GM19351 (cell line): ENCODE results near the gene SLC39A13.
A peak's percentile ranks its signal among the peaks of the same experiment; 100 is the strongest.

Experiments
- ATAC-seq: cut with Tn5 transposase; IDR thresholded peaks from one replicate; pipeline ENCODE4 v1.9.1; 2021; ENCODE audit warnings: mild to moderate bottlenecking, moderate library complexity; ENCODE audit not compliant: unreplicated experiment

Gene SLC39A13

GRCh38 chr11:47400768-47401279, 7.6 kb upstream of the SLC39A13 start:
- ATAC-seq, result peak; percentile 74

GRCh38 chr11:47403135-47403534, 5.3 kb upstream of the SLC39A13 start:
- no peak for ATAC-seq

GRCh38 chr11:47403571-47403970, 4.8 kb upstream of the SLC39A13 start:
- no peak for ATAC-seq

DNA sequence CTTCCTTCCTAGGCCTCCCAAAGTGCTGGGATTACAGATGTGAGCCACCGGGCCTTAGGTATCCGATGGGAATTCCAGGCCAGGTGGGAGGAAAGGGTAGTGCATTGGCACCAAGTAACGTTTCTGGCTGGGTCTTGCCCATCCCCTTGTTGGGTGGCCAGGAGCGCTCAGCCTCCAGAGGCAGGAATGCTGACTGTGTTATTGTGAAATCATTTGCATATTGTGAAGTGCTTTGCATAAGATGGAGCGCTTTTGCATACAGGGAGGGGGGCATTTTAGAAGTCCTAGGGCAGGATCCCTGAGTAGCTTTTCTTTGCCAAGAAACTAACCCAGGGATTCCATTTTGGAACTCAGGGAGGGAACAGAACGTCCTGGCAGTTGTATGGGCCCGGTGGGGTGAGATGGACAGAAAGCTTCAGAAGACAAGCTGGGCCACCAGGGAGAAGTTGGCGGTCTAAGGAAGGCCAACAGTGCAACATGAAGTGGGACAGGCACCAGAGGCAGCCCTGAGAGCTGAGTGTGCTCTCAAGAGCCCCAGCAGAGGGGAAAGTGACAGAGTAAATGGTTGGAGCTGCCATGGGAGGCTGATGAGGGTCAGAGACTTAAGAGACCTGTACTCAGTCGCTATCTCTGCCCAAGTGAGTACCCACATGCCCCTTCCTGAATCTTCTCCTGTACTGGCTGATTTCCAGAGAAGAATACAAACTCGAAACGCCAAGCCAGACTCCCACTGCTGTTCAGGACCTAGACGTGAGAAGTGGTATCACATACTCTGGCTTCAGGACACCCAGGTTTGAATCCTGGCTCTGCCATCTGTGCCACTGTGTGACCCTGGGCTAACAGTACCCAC, 1.3 kb upstream of the SLC39A13 start:
- ATAC-seq, result no peak

- no peak for ATAC-seq
Measured at GRCh38 chr11:47408598-47409439, 429 bp downstream of the SLC39A13 start.

GRCh38 chr11:47409440-47410369, 1.3 kb downstream of the SLC39A13 start:
- ATAC-seq, result no peak

DNA sequence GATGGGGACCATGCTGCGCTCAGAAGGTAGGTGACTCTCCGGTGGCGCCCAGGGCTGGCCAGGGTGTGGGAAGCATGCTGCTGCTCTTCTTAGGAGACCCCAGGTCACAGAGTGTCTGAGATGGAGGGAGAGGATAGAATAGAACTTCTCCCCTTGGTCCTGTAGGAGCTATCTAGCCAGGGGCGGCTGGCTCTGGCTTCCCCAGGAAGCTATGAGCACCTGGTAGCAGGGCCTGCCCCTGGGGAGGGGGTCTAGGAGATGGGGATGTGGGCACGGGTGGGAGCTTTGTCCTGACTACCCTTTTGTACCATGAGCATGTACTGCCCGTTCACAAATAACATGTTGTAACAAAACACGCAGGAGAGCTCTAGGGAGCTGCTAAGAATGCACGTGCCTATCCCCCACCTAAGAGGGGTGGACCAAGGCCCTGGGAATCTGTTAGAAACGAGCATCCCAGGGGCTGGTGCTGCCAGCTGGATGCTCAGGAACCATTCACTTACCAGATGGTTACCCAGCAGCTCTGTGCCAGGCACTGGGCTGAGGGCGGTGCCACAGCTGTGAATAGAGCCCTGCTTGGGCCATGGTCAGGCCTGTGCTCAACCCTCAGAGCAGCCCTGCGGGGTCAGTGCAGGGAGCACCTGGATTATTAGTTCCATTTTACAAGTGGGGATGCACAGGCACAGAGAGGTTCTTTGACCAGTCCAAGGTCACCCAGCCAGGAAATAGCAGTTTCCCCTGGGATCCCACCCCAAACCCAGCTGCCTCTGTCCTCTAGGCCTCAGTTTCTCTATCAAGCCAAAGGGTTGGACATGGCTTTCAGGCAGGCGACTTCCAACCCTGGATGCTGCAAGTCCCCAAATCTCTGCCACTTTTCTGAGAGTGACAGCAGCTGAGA, 2.2 kb downstream of the SLC39A13 start:
- ATAC-seq, result no peak

GRCh38 chr11:47411884-47412746, 3.7 kb downstream of the SLC39A13 start:
- no peak for ATAC-seq

GRCh38 chr11:47413351-47413750, 5.0 kb downstream of the SLC39A13 start:
- ATAC-seq, result no peak

GRCh38 chr11:47413908-47414684, 5.7 kb downstream of the SLC39A13 start:
- ATAC-seq, result no peak

- no peak for ATAC-seq
Measured at GRCh38 chr11:47414685-47415070, 6.3 kb downstream of the SLC39A13 start.

DNA sequence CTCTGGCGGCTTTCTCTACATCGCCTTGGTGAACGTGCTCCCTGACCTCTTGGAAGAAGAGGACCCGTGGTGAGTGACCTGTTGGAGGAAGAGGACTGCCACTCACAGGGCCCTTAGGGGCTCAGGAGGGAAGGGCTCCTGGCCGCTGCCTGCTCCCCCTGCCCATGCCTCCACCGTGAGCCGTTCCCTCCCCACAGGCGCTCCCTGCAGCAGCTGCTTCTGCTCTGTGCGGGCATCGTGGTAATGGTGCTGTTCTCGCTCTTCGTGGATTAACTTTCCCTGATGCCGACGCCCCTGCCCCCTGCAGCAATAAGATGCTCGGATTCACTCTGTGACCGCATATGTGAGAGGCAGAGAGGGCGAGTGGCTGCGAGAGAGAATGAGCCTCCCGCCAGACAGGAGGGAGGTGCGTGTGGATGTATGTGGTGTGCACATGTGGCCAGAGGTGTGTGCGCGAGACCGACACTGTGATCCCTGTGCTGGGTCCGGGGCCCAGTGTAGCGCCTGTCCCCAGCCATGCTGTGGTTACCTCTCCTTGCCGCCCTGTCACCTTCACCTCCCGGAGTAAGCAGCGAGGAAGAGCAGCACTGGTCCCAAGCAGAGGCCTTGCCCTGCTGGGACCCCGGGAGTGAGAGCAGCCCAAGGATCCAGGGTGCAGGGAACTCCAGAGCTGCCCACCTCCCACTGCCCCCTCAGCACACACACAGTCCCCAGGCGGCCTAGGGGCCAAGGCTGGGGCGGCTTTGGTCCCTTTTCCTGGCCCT, 6.9 kb downstream of the SLC39A13 start:
- no peak for ATAC-seq

DNA sequence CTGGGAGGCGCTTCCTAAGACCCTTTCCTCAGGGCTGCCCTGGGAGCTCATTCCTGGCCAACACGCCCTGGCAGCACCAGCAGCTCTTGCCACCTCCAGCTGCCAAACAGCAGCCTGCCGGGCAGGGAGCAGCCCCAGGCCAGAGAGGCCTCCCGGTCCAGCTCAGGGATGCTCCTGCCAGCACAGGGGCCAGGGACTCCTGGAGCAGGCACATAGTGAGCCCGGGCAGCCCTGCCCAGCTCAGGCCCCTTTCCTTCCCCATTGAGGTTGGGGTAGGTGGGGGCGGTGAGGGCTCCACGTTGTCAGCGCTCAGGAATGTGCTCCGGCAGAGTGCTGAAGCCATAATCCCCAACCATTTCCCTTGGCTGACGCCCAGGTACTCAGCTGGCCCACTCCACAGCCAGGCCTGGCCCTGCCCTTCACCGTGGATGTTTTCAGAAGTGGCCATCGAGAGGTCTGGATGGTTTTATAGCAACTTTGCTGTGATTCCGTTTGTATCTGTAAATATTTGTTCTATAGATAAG, 7.6 kb downstream of the SLC39A13 start:
- no peak for ATAC-seq

- ATAC-seq, result no peak
Measured at GRCh38 chr11:47417712-47418111, 9.3 kb downstream of the SLC39A13 start.

DNA sequence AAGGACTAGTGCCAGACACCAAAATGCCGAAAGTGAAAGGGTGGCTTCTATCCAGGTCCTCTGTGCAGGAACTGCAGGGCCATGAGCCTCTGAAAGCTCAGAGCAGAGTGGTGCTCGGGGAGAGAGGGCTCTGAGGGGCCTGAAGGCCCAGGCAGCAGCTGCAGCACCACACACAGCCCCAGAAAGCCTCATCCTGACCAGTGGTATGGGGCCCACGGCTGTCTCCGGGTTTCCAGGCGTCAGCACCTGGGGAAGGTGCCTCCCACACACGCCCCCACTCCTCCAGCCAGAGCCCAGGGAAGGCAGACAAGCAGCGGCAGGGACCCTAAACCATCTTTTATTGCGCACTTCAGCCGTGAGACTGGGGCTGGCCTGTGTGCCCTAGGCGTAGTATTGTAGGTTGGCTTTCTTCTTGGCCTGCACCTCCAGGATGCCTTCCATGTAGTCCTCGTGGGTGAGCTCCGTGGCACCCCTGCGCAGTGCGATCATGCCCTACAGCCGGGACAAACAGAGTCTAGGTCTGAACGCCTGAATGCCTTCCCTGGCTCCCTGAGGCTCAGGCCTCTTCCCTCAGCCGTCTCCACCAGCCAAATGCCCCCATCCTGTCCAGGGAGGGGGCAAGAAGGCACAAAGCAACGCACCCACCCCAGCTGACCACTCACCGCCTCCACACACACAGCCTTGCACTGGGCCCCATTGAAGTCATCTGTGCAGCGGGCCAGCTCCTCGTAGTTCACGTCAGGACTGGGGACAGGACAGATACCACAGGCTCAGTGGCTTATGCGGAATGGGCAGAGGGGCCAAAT, 10.3 kb downstream of the SLC39A13 start:
- ATAC-seq, result no peak

DNA sequence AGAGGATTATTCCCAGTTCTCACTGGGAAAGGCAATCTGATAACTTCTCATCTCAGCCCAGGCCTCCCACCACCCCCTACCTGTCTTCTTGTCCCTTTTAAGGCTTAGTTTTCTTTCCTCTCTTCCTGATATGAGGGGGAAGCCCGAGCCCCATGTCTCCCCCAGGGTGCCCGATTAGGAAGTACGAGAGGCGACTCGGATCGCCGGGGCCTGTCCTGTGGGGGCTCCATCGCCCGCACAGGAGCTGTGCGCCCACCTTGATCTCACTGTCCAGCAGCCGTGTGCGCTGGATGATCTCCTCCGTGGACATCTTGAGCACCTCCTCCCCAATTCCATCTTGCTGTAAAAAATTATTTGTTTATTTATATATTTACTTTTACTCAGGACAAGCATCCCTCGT, 17.2 kb downstream of the SLC39A13 start:
- ATAC-seq, result no peak
